Prostate gland (tissue), 2 donors: Measurements from ENCODE around the gene SLC35F3. TPM values are rescaled to one million over a fixed set of nuclear protein-coding genes. Genes with fewer than 3 reads are reported as not detected.

Source experiments
- DNase-seq: peaks from one replicate; pipeline ENCODE4 v3.0.0-alpha.2; 2019; ENCODE audit warnings: low spot score
- H3K27ac ChIP-seq, 2 donors: fragments of 200-600 bp; sonication (generic); 2 replicates each; pipeline ENCODE4 v1.5.1; 2017 to 2019
- H3K27me3 ChIP-seq: fragments of 200-600 bp; sonication (generic); replicated peaks from 2 replicates; pipeline ENCODE4 v1.5.1; 2019; ENCODE audit not compliant: insufficient read depth
- H3K36me3 ChIP-seq, 2 donors: fragments of 200-600 bp; sonication (generic); 1 replicate in 1 of 2; 2 replicates in 1 of 2; pipeline versions ENCODE4 v1.5.1 to v1.8.1; 2017 to 2019
- H3K4me1 ChIP-seq: fragments of 200-600 bp; sonication (generic); replicated peaks from 2 replicates; pipeline ENCODE4 v1.5.1; 2019
- H3K4me3 ChIP-seq, 2 donors: fragments of 200-600 bp; sonication (generic); 2 replicates each; pipeline ENCODE4 v1.5.1; 2017 to 2019
- H3K9me3 ChIP-seq: fragments of 200-600 bp; sonication (generic); 2 replicates; pipeline ENCODE4 v1.5.1; 2017
- POLR2A ChIP-seq: fragments of 450-650 bp; IDR thresholded peaks from one replicate; pipeline ENCODE4 v1.6.1; 2016; ENCODE audit warnings: antibody characterized with exemption, mild to moderate bottlenecking
- POLR2AphosphoS5 ChIP-seq: sonication (generic); formaldehyde crosslinking; IDR thresholded peaks from one replicate; pipeline ENCODE4 v1.6.1; 2017; ENCODE audit warnings: antibody characterized with exemption
- WGBS: methylation state at CpG from one replicate; pipeline ENCODE4 v1.1.5; 2018; 5-methylcytosine and 5-hydroxymethylcytosine counted together
- intact Hi-C: fragments of 100-400 bp; cut with DNase I; formaldehyde crosslinking; loops from one replicate; pipeline ENCODE4 v1.14.2; 2022
- total RNA-seq, 2 donors: library from RNA; depleted of rRNA; stranded (reverse); fragments of >200 nt; gene quantifications; one replicate each; pipeline ENCODE4 v1.1.0, GENCODE V29; 2016
- TF ChIP-seq, protein P1 (sequence below), 4 experiments: fragments of 200-600 bp in 2 of 4; fragments of 450-650 bp in 2 of 4; sonication (generic) in 2 of 4; IDR thresholded peaks; 1 replicate in 3 of 4; 2 replicates in 1 of 4; pipeline ENCODE4 v1.5.1; 2016 to 2019; ENCODE audit warnings: antibody characterized with exemption in 4 of 4, mild to moderate bottlenecking in 2 of 4, moderate library complexity in 2 of 4

SLC35F3 gene
- total RNA-seq, 2 donors from 2014 or later: 0.34 to 0.64 TPM

DNA sequence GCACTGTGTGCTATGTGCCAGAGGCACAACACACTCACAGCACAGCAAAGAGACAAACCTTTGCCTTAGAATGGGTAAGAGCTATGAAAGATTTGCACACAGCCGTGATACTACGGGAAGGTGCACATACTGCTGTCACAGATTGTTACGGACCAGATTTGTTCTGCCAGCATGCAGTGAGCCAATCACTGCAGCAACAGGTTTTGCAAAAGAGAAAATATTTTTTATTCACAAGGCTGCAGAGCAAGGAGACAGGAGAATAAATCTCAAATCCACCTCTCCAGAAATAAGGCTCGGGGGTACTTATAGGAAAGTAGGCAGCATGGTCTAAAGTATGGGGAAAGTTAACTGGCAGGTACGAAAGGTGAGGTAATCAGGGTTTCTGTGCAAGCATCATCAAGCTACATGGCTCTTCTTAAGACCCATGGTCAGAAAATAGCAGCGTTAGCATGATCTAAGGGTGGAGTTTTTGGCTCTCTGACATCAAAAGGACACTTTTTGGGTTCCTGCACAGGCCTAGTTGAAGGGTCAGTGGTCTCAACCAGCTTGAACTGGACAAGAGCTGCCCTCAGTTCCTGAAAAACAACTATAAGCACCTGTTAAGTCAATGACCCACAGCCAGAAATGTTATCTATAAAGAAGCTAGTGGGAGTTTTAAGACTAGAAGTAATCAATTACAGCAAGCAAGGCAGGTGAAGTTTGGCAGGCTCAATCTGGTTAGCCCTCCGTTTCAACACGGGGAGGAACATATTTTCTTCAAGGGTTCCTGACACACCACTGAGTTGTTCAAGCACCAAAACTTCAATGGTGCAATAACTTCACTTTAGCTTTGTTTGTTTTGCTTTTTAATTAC is 186.0 kb downstream of the SLC35F3 start:
- no peak for DNase-seq
- H3K27me3 ChIP-seq: no peaks in the 10 kb centered on the region
- H3K9me3 ChIP-seq: no peaks in the 10 kb centered on the region
- TF ChIP-seq POLR2AphosphoS5: no peak
- TF ChIP-seq, protein P1, sequence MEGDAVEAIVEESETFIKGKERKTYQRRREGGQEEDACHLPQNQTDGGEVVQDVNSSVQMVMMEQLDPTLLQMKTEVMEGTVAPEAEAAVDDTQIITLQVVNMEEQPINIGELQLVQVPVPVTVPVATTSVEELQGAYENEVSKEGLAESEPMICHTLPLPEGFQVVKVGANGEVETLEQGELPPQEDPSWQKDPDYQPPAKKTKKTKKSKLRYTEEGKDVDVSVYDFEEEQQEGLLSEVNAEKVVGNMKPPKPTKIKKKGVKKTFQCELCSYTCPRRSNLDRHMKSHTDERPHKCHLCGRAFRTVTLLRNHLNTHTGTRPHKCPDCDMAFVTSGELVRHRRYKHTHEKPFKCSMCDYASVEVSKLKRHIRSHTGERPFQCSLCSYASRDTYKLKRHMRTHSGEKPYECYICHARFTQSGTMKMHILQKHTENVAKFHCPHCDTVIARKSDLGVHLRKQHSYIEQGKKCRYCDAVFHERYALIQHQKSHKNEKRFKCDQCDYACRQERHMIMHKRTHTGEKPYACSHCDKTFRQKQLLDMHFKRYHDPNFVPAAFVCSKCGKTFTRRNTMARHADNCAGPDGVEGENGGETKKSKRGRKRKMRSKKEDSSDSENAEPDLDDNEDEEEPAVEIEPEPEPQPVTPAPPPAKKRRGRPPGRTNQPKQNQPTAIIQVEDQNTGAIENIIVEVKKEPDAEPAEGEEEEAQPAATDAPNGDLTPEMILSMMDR (IDR thresholded peaks at IDR 0.05): no peak
- TF ChIP-seq POLR2A: no peak
- H3K4me3 ChIP-seq: no peak overlapping the region
- intact Hi-C loops: no loop called here
- H3K4me1 ChIP-seq: no peaks in the 10 kb centered on the region
- H3K36me3 ChIP-seq: no peaks in the 10 kb centered on the region
- no peak overlapping the region for H3K27ac ChIP-seq
- WGBS: 84% methylated on average over 8 of the region's 8 CpGs

DNA sequence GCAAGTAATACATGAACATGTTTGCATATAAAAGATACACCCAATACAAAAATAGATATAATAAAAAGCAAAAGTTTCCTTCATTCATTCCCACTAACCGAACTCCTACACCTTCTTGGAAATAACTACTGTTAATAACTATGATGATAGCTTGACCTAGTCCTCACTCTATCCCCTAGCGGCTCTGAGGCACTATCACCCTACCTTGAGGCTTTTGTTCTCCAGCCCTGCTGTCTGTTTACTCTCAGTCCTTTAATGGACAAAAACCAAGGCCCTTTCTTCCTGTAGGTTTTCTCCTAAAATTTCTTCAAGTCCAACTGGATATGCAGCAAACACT is 186.6 kb downstream of the SLC35F3 start:
- no peak for DNase-seq
- H3K4me3 ChIP-seq: no peak overlapping the region
- TF ChIP-seq POLR2A (no peak), POLR2AphosphoS5 (no peak)
- TF ChIP-seq, protein P1 (IDR thresholded peaks at IDR 0.05): no peak
- 83% methylated on average over 2 of the region's 2 CpGs for WGBS
- no peak overlapping the region for H3K27ac ChIP-seq
- intact Hi-C loops: no loop called here
- no peaks in the 10 kb centered on the region for H3K36me3 ChIP-seq
- H3K4me1 ChIP-seq: no peaks in the 10 kb centered on the region
- H3K27me3 ChIP-seq: no peaks in the 10 kb centered on the region
- H3K9me3 ChIP-seq: no peaks in the 10 kb centered on the region

DNA sequence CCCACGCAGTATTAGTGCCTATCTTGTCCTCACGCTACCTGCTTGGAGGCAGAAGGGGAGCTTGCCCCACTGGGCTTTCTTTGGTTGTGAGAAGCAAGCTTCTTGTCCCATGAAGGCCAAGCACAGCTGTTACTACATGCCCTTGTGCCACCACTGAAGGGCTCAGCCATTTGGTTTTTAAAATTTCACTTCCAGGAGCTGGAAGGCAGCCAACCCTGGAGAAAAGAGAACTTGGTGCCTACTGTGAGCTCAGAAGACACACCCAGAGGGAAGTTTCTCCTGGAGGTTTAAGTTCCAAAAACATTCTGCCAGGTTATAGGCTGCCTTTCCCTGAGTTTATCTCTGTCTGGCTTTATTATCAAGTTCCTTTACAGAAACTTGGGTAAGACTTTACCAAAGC is 187.4 kb downstream of the SLC35F3 start:
- no peak overlapping the region for H3K4me3 ChIP-seq

DNA sequence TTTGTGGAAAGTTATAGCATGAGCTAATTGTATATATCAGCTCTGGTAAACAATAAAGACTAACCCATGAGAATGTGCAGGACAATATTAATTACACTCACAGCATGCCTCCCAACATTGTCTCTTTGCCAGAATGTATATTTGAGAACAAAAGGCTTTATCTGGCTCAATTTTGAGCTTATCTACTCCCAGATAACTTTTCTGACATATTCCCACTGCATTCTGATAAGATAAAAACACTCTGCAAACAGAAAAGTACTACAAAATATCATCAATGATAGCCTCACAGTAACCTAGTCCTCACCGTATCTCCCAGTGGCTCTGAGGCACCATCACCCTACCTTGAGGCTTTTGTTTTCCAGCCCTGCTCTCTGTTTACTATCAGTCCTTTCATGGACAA is 188.6 kb downstream of the SLC35F3 start:
- Histone ChIP-seq H3K27me3 (no peaks in the 10 kb centered on the region), H3K4me1 (no peaks in the 10 kb centered on the region), H3K9me3 (no peaks in the 10 kb centered on the region), H3K36me3 (no peaks in the 10 kb centered on the region), H3K4me3 (no peak overlapping the region), H3K27ac (no peak overlapping the region)
- no peak for DNase-seq
- 47% methylated on average over 1 of the region's 1 CpG for WGBS
- TF ChIP-seq POLR2AphosphoS5: no peak
- no peak for TF ChIP-seq POLR2A
- TF ChIP-seq, protein P1 (IDR thresholded peaks at IDR 0.05): no peak
- intact Hi-C loops: no loop called here

More for the DNA sequence above, 187.4 kb downstream of the SLC35F3 start:
- Histone ChIP-seq H3K36me3 (no peaks in the 10 kb centered on the region), H3K27me3 (no peaks in the 10 kb centered on the region), H3K4me1 (no peaks in the 10 kb centered on the region), H3K27ac (no peak overlapping the region), H3K9me3 (no peaks in the 10 kb centered on the region)
- no peak for DNase-seq
- intact Hi-C loops: no loop called here
- whole genome bisulfite sequencing: 98% methylated on average over 2 of the region's 2 CpGs
- TF ChIP-seq, protein P1 (IDR thresholded peaks at IDR 0.05): no peak
- TF ChIP-seq POLR2A (no peak), POLR2AphosphoS5 (no peak)

DNA sequence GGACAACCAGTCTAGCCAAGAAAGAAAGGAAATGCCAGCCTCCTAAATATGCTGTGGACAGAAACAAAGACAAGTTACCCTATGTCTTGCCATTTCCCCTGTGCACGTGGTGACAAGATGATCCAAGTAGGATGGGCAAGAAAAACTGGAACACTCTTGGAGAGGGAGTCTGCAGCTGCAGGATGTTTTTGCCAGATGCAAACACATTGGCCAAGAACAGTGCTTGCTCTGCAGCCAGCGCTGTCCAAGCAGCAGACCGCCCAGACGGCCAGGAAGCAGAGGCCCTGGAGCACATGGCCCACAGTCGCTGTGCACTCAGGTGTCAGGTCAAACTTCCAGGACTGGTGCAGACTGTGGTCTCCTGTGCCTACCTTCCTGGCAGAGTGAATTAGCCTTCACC is 189.3 kb downstream of the SLC35F3 start:
- Histone ChIP-seq H3K4me1 (no peaks in the 10 kb centered on the region), H3K27ac (no peak overlapping the region), H3K9me3 (no peaks in the 10 kb centered on the region), H3K4me3 (no peak overlapping the region), H3K36me3 (no peaks in the 10 kb centered on the region), H3K27me3 (no peaks in the 10 kb centered on the region)
- intact Hi-C loops: no loop called here
- TF ChIP-seq, protein P1 (IDR thresholded peaks at IDR 0.05): no peak
- no peak for TF ChIP-seq POLR2A
- no peak for TF ChIP-seq POLR2AphosphoS5
- DNase-seq: no peak
- WGBS: 24% methylated on average over 5 of the region's 5 CpGs
